Small intestine (tissue), 7 donors: ENCODE results near the gene ZBTB24. TPM values are rescaled to one million over a fixed set of nuclear protein-coding genes. Genes with fewer than 3 reads are reported as not detected.
A peak's percentile ranks its signal among the peaks of the same experiment; 100 is the strongest.

Source experiments
- DNase-seq, 2 donors: peaks; one replicate each; pipeline versions ENCODE4 v3.0.0 to v3.0.0-alpha.2; 2013
- FAIRE-seq: peaks from 2 replicates; lab custom pipeline; 2012; peaks lifted over from hg19 to GRCh38; lab: Jason Lieb, UNC
- H3K27ac ChIP-seq, 3 donors: one replicate each; pipeline ENCODE4 v1.5.1; 2013; ENCODE audit warnings: low read length in 2 of 3, mild to moderate bottlenecking in 2 of 3, control low read depth in 1 of 3, inconsistent platforms in 1 of 3, low read depth in 1 of 3, moderate library complexity in 1 of 3
- H3K27me3 ChIP-seq, 3 donors: one replicate each; pipeline ENCODE4 v1.6.1; 2013; ENCODE audit warnings: low read length in 3 of 3, inconsistent platforms in 1 of 3; ENCODE audit not compliant: control insufficient read depth in 3 of 3, insufficient read depth in 3 of 3
- H3K36me3 ChIP-seq, 3 donors: one replicate each; pipeline ENCODE4 v1.6.1; 2013; ENCODE audit warnings: low read length in 3 of 3, inconsistent platforms in 1 of 3, low read depth in 1 of 3, mild to moderate bottlenecking in 1 of 3, moderate library complexity in 1 of 3; ENCODE audit not compliant: control insufficient read depth in 3 of 3, insufficient read depth in 2 of 3
- H3K4me1 ChIP-seq, 3 donors: one replicate each; pipeline ENCODE4 v1.6.1; 2013; ENCODE audit warnings: low read length in 2 of 3, inconsistent platforms in 1 of 3, low read depth in 1 of 3, mild to moderate bottlenecking in 1 of 3, moderate library complexity in 1 of 3; ENCODE audit not compliant: control insufficient read depth in 3 of 3, insufficient read depth in 2 of 3
- H3K4me3 ChIP-seq, 3 donors: one replicate each; pipeline ENCODE4 v1.5.1; 2013; ENCODE audit warnings: low read length in 3 of 3, control low read depth in 1 of 3, inconsistent platforms in 1 of 3, low read depth in 1 of 3, mild to moderate bottlenecking in 1 of 3, moderate library complexity in 1 of 3
- H3K9me3 ChIP-seq, 2 donors: one replicate each; pipeline ENCODE4 v1.6.1; 2013; ENCODE audit warnings: low read depth in 1 of 2, low read length in 1 of 2; ENCODE audit not compliant: control insufficient read depth in 2 of 2, insufficient read depth in 1 of 2
- WGBS, 3 donors: extraction: QIAGEN DNeasy Blood & Tissue Kit; methylation state at CpG; one replicate each; pipeline ENCODE4 v1.1.7; 2013; 5-methylcytosine and 5-hydroxymethylcytosine counted together
- polyA plus RNA-seq, 4 donors: library from polyadenylated mRNA; stranded (reverse) in 3 of 4; unstranded in 1 of 4; fragments of 200-250 nt in 3 of 4; fragments of 120-200 nt in 1 of 4; gene quantifications; one replicate each; pipeline versions ENCODE4 v1.2.1 to v1.2.3, GENCODE V29; 2013
- donor health status: healthy with polysubstance abuse.
- donor health status: control.
- donor health status: control.
- donor health status: Bipolar disorder and iron deficiency.
- donor health status: healthy.

Gene ZBTB24
- polyA plus RNA-seq, 4 donors = 1.8 to 12.6 (median 3.3) TPM

DNA sequence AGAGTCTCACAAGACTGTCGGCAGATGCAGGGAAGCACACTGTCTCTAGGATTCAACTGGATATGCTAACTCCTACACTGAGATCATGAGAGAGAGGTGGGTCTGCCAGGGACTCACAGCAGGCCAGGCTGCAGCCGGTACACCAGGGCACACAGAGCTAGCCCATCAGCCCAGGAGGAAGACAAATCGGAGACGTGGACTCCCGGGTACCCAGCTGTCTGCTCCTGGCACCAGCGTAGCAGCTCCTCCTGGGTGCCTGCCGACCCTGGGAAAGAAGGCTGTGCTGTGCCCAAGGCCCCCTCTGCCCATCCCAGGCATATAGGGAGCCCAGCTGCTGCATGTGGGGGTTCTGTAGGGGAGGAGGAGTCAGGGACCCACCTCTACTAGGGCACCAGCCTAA, 34.4 kb downstream of the ZBTB24 start:
- FAIRE-seq = no peak
- peaks cover 11 to 94% (median 14%) of the 10 kb centered on the region in 3 donors for H3K36me3 ChIP-seq

GRCh38 chr6:109447878-109448555, 35.0 kb downstream of the ZBTB24 start:
- H3K27me3 ChIP-seq = no peaks in the 10 kb centered on the region
- no peak for FAIRE-seq
- DNase-seq = no peak
- H3K27ac ChIP-seq = no peak overlapping the region
- WGBS, 3 donors = 83 to 89% (median 86%) methylated on average over 7 to 8 of the region's 8 CpGs
- peaks cover 11 to 94% (median 14%) of the 10 kb centered on the region in 3 donors for H3K36me3 ChIP-seq
- H3K9me3 ChIP-seq = no peaks in the 10 kb centered on the region
- peaks cover 0 to 6% (median 0%) of the 10 kb centered on the region in 3 donors for H3K4me1 ChIP-seq
- no peak overlapping the region for H3K4me3 ChIP-seq

More for the DNA sequence above, 34.4 kb downstream of the ZBTB24 start:
- no peaks in the 10 kb centered on the region for H3K27me3 ChIP-seq
- no peak for DNase-seq
- no peak overlapping the region for H3K27ac ChIP-seq
- WGBS, 3 donors = 50 to 85% (median 69%) methylated on average over 7 of the region's 7 CpGs
- H3K4me3 ChIP-seq = no peak overlapping the region
- H3K9me3 ChIP-seq = no peaks in the 10 kb centered on the region
- H3K4me1 ChIP-seq = peaks cover 0 to 12% (median 0%) of the 10 kb centered on the region in 3 donors

DNA sequence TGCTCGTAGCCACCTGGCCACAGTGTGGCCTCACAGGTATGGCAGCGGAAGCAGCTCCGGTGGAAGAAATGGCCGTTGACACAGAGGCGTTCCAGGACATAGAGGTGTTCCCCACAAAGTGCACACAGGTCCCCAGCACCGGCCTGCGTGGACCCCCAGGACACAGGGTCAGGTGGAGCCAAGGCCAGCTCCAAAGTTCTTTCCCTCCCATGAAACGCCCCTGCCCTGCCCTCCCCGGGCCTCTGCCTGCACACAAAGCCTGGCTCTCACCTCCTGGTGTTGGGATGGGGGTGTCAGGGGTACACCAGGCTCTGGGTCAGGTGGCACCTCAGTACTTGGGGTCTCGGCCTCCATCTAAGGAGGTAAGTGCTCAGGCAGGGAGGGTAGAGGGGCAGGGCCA, 35.9 kb downstream of the ZBTB24 start:
- peaks cover 11 to 95% (median 14%) of the 10 kb centered on the region in 3 donors for H3K36me3 ChIP-seq
- H3K4me3 ChIP-seq = no peak overlapping the region
- no peak for DNase-seq
- no peak for FAIRE-seq
- no peaks in the 10 kb centered on the region for H3K27me3 ChIP-seq
- H3K4me1 ChIP-seq = peaks cover 0 to 8% (median under 1%) of the 10 kb centered on the region in 3 donors
- H3K27ac ChIP-seq = no peak overlapping the region
- no peaks in the 10 kb centered on the region for H3K9me3 ChIP-seq
- WGBS, 3 donors = 85 to 87% (median 87%) methylated on average over 10 of the region's 10 CpGs

DNA sequence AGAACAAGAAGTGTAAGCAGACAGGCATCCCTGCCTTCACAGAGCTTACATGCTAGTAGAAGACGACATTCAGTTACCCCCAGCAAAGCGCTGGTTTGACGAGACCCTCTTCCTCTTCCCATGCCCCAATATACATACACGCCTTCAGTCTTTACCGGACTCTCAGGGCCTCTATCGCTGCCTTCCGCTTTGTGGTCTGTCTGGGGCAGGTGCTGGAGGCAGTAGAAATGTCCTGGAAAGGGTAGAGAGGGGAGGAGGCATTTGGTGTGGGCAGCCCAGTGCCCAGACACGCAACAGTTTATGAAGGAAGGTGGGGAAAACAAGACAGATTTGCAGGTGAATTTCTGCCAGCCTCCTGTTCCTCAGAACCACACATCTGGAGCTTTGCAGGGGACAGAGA, 36.5 kb downstream of the ZBTB24 start:
- H3K36me3 ChIP-seq = peaks cover 11 to 92% (median 14%) of the 10 kb centered on the region in 3 donors
- FAIRE-seq (no peak), DNase-seq (no peak)
- H3K4me1 ChIP-seq = peaks cover 0 to 13% (median 6%) of the 10 kb centered on the region in 3 donors
- no peak overlapping the region for H3K27ac ChIP-seq
- H3K9me3 ChIP-seq = no peaks in the 10 kb centered on the region
- no peak overlapping the region for H3K4me3 ChIP-seq
- H3K27me3 ChIP-seq = no peaks in the 10 kb centered on the region
- 87 to 94% (median 90%) methylated on average over 8 of the region's 8 CpGs for WGBS, 3 donors

DNA sequence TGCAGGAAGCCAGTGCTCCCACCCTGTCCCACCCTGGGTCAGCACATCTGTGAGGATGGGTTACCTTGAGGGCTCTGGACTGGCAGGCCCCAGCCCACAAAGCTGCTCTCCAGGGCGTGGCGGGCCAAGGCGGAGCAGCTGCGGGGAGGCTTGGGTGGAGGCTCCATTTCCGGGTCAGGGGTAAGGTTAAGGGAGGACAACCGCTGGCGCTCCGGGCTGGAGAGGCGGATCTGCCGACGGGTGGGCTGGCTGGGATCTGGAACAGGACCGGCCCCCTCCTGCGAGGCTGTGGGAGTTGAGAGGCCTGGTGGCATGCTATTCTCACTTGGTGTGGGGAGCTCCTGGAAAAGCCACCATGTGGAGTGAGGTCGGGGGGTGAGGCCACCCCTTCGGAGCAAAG, 36.9 kb downstream of the ZBTB24 start:
- H3K4me3 ChIP-seq = no peak overlapping the region
- H3K36me3 ChIP-seq = peaks cover 11 to 88% (median 14%) of the 10 kb centered on the region in 3 donors
- DNase-seq (peak in 1 of 2 donors; percentile 53), FAIRE-seq (no peak)
- peaks cover 0 to 17% (median 8%) of the 10 kb centered on the region in 3 donors for H3K4me1 ChIP-seq
- H3K27me3 ChIP-seq = no peaks in the 10 kb centered on the region
- WGBS, 3 donors = 58 to 84% (median 76%) methylated on average over 13 to 15 of the region's 15 CpGs
- no peaks in the 10 kb centered on the region for H3K9me3 ChIP-seq
- H3K27ac ChIP-seq = no peak overlapping the region

DNA sequence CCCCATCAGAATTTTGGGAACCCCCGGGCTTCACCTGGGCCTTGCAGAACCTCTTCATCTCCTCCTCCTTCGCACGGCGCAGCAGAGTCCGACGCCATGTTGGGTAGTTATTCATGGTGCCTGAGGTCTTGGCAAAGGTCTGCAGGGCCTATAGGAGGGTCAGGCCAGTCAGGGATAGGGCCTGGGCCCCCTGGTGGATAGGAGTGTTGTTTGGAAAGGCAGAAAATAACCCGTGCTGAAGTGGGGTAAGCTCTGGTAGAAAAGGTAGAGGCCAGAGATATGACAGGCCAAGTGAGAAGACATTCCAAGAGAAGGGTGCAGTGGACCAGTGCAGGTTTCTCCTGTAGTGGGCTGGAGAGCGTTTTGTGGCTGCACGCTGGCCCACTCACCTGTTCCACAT, 37.6 kb downstream of the ZBTB24 start:
- FAIRE-seq (no peak), DNase-seq (no peak)
- H3K27ac ChIP-seq = no peak overlapping the region
- no peak overlapping the region for H3K4me3 ChIP-seq
- peaks cover 0 to 17% (median 8%) of the 10 kb centered on the region in 3 donors for H3K4me1 ChIP-seq
- H3K9me3 ChIP-seq = no peaks in the 10 kb centered on the region
- H3K36me3 ChIP-seq = peaks cover 11 to 86% (median 14%) of the 10 kb centered on the region in 3 donors
- no peaks in the 10 kb centered on the region for H3K27me3 ChIP-seq
- 86 to 90% (median 87%) methylated on average over 9 of the region's 9 CpGs for WGBS, 3 donors

GRCh38 chr6:109443425-109443950, 39.5 kb downstream of the ZBTB24 start:
- peak in 1 of 2 donors; percentile 2 for DNase-seq
- Histone ChIP-seq H3K36me3 (peaks cover 11 to 67% (median 14%) of the 10 kb centered on the region in 3 donors), H3K4me3 (no peak overlapping the region), H3K4me1 (peaks cover 0 to 11% (median 8%) of the 10 kb centered on the region in 3 donors), H3K27me3 (no peaks in the 10 kb centered on the region), H3K9me3 (no peaks in the 10 kb centered on the region), H3K27ac (no peak overlapping the region)
- FAIRE-seq = no peak
- 89 to 93% (median 93%) methylated on average over 9 to 10 of the region's 10 CpGs for WGBS, 3 donors

DNA sequence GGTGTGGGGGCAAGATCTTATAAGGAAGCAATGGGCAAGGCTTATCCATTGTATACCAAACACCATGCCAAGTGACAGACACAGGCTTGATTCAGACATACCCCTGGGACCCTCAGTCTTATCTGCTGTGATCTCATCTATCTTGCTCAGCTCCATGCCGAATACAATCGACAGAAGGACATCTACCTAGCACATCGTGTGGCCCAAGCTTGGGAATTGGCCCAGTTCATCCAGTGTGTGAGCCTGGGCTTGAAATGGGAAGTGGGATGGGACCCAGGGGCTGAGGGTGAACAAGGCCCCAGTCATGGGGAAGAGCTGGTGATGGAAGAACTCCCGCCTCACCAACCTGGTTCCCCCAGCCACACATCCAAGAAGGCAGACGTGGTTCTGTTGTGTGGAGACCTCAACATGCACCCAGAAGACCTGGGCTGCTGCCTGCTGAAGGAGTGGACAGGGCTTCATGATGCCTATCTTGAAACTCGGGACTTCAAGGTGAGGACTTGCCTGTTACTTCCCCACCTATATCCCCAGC, 40.6 kb downstream of the ZBTB24 start:
- FAIRE-seq (no peak), DNase-seq (no peak)
- no peak overlapping the region for H3K27ac ChIP-seq
- H3K9me3 ChIP-seq = no peaks in the 10 kb centered on the region
- peaks cover 11 to 57% (median 14%) of the 10 kb centered on the region in 3 donors for H3K36me3 ChIP-seq
- H3K27me3 ChIP-seq = no peaks in the 10 kb centered on the region
- WGBS, 3 donors = 91 to 96% (median 95%) methylated on average over 6 of the region's 6 CpGs
- H3K4me3 ChIP-seq = no peak overlapping the region
- H3K4me1 ChIP-seq = peaks cover 0 to 11% (median 8%) of the 10 kb centered on the region in 3 donors
